GM18867 (cell line): ENCODE measurements around the gene NTN3.

Source experiments
- ATAC-seq: cut with Tn5 transposase; IDR thresholded peaks from one replicate; pipeline ENCODE4 v1.9.1; 2021; ENCODE audit warnings: mild to moderate bottlenecking, moderate library complexity; ENCODE audit not compliant: unreplicated experiment

NTN3 gene

DNA sequence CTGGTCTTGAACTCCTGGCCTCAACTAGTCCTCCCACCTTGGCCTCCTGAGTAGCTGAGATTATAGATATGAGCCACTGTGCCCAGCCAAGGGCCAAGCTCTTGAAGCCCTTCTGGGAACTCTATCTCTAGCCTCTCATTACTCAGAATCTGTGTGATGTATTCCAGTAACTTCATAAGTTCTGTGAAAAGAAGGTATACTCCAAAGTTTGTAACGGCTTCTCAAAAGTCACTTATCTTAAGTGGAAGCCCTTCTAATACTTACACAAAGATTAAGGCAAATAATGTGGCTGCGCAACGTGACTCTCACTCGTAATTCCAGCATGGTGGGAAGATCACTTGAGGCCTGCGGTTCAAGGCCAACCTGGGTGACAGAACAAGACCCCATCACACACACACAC, 23.5 kb downstream of the NTN3 start:
- ATAC-seq: no peak

DNA sequence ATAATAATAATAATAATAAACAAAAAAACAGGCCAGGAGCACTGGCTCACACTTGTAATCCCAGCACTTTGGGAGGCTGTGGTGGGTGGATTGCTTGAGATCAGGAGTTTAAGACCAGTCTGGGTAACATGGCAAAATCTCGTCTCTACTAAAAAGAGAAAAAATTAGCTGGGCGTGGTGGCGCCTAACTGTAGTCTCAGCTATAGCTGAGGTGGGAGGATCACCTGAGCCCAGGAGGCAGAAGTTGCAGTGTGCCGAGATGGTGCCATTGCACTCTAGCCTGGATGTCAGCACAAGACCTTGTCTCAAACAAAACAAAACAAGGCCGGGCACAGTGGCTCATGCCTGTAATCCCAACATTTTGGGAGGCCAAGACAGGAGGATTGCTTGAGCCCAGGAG, 23.9 kb downstream of the NTN3 start:
- ATAC-seq: no peak

DNA sequence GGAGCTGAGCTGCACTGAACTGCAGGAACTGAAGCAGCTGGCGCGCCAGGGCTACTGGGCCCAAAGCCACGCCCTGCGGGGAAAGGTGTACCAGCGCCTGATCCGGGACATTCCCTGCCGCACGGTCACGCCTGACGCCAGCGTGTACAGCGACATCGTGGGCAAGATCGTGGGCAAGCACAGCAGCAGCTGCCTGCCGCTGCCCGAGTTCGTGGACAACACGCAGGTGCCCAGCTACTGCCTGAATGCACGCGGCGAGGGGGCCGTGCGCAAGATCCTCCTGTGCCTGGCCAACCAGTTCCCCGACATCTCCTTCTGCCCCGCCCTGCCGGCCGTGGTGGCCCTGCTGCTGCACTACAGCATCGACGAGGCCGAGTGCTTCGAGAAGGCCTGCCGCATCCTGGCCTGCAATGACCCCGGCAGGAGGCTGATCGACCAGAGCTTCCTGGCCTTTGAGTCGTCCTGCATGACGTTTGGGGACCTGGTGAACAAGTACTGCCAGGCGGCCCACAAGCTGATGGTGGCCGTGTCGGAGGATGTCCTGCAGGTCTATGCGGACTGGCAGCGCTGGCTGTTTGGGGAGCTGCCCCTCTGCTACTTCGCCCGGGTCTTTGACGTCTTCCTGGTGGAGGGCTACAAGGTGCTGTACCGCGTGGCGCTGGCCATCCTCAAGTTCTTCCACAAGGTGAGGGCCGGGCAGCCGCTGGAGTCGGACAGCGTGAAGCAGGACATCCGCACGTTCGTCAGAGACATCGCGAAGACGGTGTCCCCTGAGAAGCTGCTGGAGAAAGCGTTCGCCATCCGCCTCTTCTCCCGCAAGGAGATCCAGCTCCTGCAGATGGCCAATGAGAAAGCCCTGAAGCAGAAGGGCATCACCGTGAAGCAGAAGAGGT, 25.4 kb downstream of the NTN3 start:
- no peak for ATAC-seq

DNA sequence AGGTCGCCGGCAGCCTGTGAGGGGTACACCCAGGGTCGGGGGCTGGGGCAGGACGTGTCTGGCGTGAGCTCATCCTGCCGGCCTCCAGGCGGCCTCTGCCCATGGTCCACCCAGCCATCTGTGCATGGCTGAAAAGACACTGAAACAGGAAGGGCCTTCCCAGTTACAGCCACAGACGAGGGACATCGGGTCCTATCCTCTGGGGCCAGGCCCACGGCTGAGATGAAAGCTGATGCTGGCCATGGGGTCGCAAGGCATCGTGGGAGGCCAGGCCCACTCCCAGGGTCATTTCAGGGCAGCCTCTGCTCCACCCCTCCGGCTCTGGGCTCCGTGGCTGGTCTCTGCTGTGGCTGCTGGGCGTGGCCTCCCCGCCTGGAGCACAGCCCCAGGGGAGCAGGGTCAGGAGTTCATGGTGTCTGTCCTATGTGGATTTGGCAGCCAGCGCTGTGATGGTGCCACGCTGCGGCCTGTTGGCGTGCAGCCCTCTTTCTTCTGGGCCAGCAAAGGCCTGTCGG, 26.1 kb downstream of the NTN3 start:
- ATAC-seq: no peak

DNA sequence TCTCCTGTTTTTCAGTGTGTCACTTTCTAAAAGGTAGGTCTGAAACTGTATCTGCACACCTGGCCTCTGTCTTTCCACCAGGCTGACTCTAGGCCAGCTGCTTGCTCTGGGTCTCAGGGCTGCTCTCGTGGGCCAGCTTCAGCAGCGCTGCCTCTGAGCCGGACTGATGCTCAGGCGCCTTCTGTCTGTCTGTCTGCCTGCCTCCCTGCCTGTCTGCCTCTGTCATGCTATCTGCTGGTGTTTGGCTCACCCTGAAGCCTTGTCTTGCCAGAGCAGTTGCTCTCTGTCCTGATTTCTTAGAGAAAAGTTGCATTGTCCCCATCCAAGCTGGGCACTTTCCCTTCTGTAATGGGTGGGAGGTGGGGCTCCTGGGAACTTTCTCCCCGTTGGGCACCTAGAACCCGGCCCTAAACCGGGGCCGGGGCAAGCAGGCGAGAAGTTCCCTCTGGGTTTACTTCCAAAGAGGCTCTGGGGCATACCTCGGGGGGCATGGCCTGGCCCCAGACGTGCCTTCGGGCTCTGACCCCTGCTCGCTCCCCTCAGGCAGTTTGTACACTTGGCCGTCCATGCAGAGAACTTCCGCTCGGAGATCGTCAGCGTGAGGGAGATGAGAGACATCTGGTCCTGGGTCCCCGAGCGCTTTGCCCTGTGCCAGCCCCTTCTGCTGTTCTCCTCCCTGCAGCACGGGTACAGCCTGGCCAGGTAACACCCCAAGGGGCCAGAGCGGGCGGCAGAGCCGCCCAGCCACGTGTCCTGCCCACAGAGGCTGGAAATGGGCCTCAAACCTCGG, 26.8 kb downstream of the NTN3 start:
- ATAC-seq: no peak

DNA sequence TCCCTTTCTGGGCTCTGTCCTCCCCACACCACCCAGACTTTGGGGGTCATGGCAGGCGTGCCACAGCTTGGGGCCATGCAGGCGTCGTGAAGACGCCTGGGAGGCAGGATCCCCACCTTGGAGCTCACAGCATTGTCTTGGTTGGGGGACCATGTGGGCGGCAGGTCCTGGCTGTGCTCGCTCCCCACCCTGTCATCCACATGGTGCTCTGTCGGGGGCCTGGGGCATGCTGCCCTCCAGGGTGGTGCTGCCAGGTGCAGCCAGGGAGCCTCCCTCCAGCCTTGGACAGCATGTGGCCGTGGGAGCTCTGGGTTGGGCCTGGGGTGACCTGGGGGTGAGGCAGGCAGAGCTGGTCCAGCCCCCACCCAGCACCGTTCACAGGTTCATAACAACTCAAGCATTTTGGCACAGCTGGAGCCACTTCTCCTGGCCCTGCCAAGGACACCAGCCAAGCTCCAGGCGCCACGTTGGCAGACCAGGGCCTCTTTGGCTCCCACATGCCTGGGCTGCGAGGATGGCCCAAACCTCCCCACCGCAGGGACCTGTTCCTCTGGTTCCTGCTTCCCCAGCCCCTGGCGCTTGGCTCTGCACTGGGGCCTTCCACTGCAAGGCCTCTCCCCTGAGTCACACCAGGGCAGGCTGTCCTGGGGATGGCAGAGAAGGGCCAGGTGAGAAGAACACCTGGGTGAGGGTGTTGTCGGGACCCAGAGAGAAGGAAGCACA, 27.6 kb downstream of the NTN3 start:
- ATAC-seq: no peak

DNA sequence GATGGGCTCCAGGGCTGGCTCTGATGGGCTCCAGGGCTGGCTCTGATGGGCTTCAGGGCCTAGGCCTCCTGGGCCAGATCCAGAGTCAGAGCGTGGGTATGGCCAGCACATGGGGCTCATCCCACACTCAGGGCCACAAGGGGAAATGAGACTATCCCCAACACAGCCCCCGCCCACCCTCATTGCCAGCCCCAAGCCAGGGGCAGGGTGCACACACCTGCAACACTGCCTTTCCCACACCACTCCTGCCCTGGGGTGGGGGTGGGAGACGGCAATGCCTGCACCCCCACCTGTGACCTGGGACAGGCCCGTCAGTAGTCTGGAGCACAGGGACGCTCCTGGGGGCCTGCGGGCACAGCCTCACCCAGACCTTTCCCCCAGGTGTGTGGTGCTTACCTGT, 28.4 kb downstream of the NTN3 start:
- no peak for ATAC-seq

DNA sequence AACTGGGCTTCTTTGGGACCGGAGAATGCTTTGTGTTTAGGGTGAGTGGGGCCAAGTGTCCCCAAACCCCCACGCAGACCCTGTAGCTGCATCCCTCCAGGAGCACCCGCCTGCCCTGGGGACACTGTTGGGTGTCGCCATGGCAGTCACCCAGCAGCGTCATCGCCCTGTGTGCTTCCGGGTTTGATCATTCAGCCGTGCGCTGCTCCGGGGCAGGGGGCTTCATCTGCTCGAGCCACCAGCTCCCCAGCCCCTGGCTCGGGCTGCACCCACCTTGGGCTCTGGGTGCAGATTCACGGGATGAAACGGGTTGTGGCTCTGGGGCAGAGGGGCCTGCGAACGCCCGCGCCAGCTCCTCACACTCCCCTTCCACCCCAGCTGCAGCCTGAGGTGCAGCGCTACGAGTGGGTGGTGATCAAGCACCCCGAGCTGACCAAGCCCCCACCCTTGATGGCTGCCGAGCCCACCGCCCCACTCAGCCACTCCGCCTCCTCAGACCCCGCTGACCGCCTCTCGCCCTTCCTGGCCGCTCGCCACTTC, 28.9 kb downstream of the NTN3 start:
- ATAC-seq: no peak

DNA sequence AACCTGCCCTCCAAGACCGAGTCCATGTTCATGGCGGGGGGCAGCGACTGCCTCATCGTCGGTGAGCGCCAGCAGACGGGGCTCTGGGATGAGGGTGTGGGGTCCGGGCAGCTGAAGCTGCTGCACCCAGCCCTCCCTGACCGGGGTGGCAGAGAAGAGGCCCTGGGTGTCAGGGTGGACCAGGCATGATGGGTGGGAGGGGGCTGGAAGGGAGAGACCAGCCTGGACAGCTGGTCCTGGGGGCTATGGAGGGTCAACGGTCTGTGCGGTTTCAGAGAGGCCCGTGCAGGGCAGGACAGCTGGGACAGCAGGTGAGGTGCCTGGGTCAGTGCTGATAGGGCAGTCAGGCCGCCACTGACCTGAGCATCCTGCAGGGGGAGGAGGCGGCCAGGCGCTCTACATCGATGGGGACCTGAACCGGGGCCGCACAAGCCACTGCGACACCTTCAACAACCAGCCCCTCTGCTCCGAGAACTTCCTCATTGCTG, 29.4 kb downstream of the NTN3 start:
- no peak for ATAC-seq

DNA sequence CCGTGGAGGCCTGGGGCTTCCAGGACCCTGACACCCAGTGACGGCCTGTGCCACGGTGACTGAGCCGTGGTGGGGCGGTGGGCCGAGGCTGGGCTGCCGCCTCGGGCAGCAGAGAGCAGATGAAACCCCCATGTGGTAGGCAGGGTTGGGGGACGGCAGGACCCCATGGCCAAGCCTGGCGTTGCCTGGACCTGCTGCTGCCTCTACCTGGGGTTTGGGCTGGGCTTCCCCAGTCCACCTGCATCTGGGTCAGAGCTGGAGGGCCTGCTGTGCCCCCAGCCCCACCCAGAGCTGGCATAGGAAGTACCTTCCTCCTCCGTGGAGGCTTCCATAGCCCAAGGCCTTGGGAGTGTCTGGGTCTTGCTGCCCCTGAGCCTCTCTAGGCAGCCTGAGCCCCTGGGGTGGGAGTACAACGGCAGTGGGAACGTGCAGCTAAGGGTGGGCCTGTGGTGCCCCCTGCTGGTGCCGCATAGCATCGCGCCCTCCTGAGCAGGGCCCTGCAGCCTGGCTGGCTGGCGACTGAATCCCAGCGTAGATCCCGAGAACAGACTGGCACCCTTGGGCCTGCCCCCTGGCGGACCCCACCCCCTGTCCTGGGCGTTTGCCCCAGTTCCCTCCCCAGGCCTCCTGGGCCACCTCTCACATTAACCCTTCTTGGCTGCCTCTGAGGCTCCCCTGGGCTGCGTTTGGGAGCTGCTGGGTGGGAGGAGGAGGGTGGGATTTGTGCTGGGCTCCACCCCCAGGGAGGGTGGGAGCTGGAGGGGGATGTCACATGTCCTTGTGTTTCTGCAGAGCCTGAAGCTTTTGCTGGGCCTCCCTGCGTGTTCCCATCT, 30.0 kb downstream of the NTN3 start:
- ATAC-seq: no peak

DNA sequence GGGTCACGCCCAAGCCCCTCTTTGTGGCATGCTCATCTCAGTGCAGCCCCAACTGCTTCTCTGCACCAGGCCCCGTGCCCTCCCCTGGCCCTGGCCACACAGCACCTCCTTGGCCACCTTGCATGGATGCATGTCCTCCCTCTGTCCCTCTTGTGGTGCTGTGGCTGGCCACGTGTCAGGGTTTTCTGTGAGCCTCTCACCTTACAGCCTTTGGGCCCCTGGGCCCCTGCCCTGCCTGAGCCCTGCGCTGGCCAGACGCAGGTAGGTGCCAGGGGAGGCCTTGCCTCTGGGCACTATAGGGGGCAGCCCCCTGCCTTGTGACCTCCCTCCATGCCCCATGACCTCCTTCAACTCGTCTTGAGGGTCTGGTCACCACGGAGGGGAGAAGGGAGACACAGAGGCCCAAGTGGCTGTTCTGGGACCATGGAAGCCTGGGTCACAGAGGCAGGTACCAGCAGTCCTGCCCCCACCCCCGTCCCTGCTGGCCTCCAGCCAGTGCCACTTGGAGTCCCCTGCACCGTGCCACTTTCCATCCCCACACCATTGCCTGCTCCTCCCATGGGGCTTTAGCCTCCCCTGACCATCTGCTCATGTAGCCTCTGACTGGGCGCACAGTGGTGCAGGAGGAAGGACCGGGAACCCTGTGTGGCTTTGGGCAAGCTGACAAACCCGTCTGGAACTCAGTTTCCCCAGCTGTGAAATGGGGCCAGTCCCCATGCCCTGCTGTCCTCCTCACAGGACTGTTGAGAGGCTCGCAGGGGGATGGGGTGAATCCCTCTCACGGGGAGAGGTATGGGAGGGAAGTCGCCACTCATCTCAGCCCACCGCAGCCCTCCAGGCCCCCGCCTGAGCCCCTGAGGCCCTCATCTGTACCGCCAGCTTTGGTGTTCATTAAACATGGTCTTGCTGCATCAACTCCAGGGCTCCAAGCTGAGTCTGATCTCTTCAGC, 31.1 kb downstream of the NTN3 start:
- no peak for ATAC-seq

DNA sequence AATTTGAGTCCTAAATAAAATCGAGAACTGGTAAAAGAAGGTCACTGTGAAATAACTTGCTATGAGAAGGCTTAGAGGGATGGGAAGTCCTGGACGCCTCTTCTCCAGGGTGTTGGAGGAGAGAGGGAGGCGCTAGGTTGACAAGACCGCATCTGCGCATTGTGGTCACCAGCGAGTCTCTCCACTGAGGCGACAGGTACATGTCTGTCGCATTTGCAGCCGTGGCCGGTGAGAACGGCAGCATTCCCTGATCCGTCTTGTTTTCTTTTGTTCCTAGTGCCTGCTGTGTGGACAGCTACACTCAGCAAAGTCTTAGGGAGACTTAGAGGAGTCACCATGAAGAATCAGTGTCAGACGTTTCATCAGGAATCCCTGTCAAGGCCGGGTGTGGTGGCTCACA, 34.6 kb downstream of the NTN3 start:
- no peak for ATAC-seq

DNA sequence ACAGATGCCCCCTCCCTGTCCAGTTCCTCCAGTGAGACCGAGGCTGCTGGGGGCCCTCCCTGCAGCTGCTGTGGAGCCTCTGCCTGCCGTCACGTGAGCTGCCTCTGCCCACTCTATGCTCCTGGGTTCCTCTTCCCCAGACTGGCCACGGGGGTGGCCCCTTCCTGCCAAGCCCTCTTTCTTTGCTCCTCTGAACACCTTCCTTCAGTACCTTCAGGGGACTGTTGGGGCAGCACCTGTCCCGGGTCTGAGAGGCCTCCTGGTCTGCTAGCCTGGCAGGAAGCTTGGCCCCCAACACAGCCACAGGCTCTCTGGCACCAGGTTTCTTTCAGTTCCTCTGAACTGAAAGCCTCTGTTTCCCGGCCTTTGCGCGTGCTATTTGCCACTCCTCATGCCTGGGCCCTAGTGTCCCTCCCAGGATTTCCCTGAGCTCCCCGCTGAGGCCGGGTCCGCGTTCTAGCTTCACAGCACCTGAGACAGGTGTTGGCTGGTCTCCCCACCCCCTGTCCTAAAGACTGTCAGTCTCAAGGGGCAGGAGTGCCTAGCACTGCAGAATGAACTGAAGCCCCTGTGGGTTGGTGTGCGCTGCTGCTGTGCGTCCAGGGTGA, 36.1 kb downstream of the NTN3 start:
- ATAC-seq: peak; percentile 43

DNA sequence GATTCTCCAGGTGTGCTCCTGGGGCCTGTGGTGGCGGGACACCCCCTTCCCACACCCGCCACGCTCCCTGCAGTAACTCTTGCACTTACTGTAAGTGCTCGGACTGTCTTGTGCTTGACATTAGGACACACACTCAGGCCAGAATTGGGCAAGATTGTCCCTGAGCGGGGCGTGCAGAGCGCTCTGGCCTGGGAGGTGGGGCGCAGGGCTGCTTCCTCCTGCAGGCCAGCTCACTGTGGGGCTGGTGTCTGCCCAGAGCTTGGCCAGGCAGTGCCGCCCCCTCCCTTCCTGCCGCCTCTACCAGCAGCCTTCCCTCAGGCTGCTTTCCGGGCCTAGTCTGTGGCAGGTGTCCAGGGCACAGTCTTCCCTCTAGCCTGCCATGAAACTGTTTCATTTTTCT, 36.6 kb downstream of the NTN3 start:
- no peak for ATAC-seq

DNA sequence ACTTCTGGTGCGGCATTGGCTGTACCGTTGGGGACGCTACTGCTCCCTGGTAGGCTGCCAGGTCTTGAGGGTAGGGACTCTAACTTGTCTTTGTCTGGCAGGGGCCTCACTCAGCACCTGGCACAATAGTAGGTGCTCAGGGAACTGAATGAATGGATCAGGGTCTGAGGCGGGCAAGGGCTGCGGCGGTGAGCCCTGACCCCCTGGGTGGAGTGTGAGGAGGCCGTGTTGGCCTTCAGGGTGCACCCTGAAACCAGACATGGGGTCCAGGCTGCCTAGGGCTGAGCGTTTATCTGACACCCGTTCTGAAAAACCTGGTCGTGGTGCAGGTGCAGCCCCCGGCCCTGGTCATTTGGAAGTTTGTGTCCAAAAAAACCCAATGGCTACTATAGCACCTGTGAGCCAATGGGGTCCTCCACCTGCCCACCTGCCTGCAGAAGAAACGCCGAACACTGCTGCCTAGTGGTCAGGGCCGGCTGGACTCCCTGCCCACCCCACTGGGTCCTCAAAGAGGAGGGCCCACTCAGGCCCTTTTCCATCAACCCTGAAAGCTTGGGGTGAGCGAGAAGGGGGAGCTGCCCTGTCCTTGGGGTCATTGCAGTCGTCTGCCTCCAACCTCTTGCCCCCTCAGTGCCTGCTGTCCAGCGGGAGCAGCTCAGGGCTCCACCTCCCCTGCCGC, 37.8 kb downstream of the NTN3 start:
- no peak for ATAC-seq

DNA sequence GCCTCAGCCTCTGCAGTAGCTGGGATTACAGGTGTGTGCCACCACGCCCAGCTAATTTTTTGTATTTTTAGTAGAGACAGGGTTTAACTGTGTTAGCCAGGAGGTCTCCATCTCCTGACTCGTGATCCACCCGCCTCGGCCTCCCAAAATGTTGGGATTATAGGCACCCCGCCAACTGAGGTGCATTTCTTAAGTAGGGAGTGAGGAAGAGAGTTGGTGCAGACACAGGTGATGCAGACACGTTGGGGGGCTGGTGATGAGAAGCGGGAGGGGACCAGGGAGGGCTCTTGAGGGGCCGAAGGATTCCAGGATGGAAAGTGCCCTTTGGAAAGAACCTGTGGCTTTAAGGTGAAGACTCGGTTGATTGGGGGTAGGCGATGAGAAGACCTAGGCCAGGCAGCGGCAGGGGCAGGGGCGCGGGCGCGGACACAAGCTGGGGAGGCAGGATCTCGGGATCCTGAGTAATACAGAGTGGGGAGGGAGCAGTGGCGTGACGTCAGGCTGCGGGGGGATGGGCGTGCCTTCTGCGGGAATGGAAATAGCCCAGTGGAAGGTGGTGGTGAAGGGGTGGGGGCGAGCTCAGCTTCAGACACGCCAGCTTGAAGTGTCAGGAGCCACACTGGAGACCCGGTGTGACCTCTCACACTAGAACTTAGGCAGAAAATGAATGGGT, 40.2 kb downstream of the NTN3 start:
- ATAC-seq: no peak

DNA sequence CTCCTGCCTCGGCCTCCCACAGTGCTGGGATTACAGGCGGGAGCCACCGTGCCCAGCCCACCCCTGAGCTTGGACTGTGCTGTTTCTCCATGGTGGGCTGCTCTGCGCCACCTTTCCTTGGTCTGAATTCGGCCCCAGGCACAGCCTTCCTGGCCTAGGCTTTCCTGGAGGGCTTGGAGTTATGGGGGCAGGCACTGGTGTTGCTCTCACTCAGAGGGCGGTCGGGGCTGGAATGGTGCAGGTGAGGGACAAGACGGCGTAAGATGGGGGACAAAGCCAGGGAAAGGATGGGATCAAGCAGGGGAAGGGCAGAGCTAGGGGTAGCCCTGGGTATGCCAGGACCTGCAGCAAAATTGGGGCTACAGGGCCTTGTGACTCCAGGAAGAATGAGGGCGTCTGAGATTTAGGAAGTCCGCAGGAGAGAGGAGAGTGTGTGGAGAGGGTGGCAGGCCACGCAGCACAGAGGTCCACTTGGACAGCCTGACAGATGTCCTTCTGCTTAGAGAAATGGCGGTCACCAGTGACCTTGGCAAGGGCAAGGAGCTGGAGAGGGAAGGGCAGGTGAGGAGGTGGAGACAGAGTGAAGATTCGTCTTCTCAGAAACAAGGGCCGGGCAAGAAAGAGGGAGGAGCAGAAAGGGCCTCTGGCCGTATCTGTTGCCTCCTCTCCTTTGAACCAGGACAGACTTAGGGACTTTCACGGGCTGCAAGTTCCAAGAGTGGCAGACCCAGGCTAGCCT, 41.1 kb downstream of the NTN3 start:
- ATAC-seq: no peak
